Mucosa of descending colon (tissue), 3 donors: ENCODE data around the gene DIO1. TPM values are rescaled to one million over a fixed set of nuclear protein-coding genes. Genes with fewer than 3 reads are reported as not detected.
A peak's percentile ranks its signal among the peaks of the same experiment; 100 is the strongest.

Experiments
- ATAC-seq: fragments of 200-7000 bp; cut with Tn5 transposase; one replicate; pipeline ENCODE4 v1.9.1; 2020; ENCODE audit warnings: mild to moderate bottlenecking, moderate library complexity
- DNase-seq, 3 donors: peaks; one replicate each; pipeline ENCODE4 v3.0.0-alpha.2; 2020
- H3K36me3 ChIP-seq: fragments of 200-600 bp; one replicate; pipeline ENCODE4 v1.8.0; 2021; ENCODE audit warnings: low read depth, mild to moderate bottlenecking
- H3K4me1 ChIP-seq: fragments of 200-600 bp; one replicate; pipeline ENCODE4 v1.8.0; 2021; ENCODE audit warnings: low read depth, mild to moderate bottlenecking
- H3K4me3 ChIP-seq: fragments of 200-600 bp; one replicate; pipeline ENCODE4 v1.8.0; 2021; ENCODE audit warnings: mild to moderate bottlenecking
- H3K9me3 ChIP-seq: fragments of 200-600 bp; one replicate; pipeline ENCODE4 v1.8.0; 2021; ENCODE audit warnings: mild to moderate bottlenecking
- intact Hi-C, 2 donors: fragments of 100-400 bp; cut with DNase I in 1 of 2; cut with micrococcal nuclease in 1 of 2; formaldehyde crosslinking; loops; one replicate each; pipeline versions ENCODE4 v1.11.0 to v1.11.1; 2022; cut with DNase I, micrococcal nuclease
- total RNA-seq, 3 donors: library from RNA; stranded (reverse); fragmentation: NEBNext Ultra II Directional in 2 of 3; extraction: Animal tissue kit (Norgen Biotek cat#: 25700) in 2 of 3; gene quantifications; one replicate each; pipeline versions ENCODE4 v1.2.1 to v1.2.4, GENCODE V29; 2021 to 2023
- TF ChIP-seq, protein P1 (sequence below): fragments of 200-600 bp; IDR thresholded peaks from one replicate; pipeline ENCODE4 v1.8.0; 2022; ENCODE audit warnings: antibody characterized with exemption, mild to moderate bottlenecking
- donor health status: DM: no; HTN: no; CAD: no; lungs with moderate emphysema.
- donor health status: DM: no; HTN: no; CAD: no.
- donor health status: DM: no; HTN: yes; CAD: no.

DIO1 gene
- total RNA-seq, 3 donors from 2014 or later: not detected

DNA sequence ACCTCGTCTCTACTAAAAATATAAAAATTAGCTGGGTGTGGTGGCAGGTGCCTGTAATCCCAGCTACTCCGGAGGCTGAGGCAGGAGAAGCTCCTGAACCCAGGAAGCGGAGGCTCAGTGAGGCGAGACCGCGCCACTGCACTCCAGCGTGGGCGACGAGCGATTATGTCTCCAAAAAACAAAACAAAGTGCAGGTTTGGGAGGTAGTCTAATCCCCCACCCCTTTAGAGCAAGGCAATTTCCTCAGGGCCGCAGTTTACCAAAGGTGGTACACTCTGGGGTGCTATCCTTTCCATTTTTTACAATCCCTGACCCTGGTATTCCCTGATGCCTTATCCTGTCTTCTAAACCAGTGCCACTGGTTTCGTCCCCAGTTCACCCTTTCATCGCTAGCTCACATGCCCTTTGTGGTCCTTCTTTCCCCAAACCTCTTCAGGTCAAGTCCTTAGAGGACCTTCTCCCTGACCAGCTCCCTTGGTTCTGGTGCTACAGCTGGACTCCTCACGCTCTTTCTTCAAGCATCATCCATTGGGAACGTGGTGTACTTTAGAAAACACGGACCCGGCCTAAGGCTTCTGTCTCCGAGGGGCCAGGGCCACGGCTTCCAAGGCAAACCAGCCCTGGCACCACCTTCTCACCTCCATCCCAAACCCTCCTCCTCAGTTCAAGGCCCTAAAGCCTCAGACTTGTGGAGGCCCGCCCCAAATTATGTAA lies 50.6 kb downstream of the DIO1 start:
- DNase-seq (peak in 1 of 3 donors; percentile 34), ATAC-seq (no peak)
- Histone ChIP-seq H3K4me3 (peak overlapping the region; percentile 47), H3K4me1 (peaks cover 22% of the 10 kb centered on the region), H3K36me3 (no peaks in the 10 kb centered on the region), H3K9me3 (no peaks in the 10 kb centered on the region)
- intact Hi-C loops: loop anchor here in 1 of 2 donors (10.0 kb wide), 1 partner anchor 50 kb away; the partner anchor contains the start of gene DIO1
- TF ChIP-seq, protein P1, sequence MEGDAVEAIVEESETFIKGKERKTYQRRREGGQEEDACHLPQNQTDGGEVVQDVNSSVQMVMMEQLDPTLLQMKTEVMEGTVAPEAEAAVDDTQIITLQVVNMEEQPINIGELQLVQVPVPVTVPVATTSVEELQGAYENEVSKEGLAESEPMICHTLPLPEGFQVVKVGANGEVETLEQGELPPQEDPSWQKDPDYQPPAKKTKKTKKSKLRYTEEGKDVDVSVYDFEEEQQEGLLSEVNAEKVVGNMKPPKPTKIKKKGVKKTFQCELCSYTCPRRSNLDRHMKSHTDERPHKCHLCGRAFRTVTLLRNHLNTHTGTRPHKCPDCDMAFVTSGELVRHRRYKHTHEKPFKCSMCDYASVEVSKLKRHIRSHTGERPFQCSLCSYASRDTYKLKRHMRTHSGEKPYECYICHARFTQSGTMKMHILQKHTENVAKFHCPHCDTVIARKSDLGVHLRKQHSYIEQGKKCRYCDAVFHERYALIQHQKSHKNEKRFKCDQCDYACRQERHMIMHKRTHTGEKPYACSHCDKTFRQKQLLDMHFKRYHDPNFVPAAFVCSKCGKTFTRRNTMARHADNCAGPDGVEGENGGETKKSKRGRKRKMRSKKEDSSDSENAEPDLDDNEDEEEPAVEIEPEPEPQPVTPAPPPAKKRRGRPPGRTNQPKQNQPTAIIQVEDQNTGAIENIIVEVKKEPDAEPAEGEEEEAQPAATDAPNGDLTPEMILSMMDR: no peak

DNA sequence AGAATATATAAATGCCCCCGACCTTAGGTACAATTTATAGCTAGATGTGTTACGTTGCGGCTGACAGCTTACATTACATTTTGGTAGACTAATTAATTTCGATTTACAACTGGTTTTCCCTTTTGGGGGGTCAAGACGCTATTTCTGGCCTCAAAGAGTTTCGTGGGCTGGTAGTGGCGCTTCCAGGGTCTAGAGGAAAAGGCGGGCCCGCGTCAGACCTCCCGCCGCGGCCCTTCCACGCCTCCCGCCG lies 51.1 kb downstream of the DIO1 start:
- DNase-seq (no peak), ATAC-seq (no peak)
- Histone ChIP-seq H3K9me3 (no peaks in the 10 kb centered on the region), H3K36me3 (no peaks in the 10 kb centered on the region), H3K4me3 (peak overlapping the region; percentile 47), H3K4me1 (peaks cover 22% of the 10 kb centered on the region)
- TF ChIP-seq, protein P1: no peak
- intact Hi-C loops: loop anchor here in 1 of 2 donors (10.0 kb wide), 1 partner anchor 50 kb away; the partner anchor contains the start of gene DIO1

DNA sequence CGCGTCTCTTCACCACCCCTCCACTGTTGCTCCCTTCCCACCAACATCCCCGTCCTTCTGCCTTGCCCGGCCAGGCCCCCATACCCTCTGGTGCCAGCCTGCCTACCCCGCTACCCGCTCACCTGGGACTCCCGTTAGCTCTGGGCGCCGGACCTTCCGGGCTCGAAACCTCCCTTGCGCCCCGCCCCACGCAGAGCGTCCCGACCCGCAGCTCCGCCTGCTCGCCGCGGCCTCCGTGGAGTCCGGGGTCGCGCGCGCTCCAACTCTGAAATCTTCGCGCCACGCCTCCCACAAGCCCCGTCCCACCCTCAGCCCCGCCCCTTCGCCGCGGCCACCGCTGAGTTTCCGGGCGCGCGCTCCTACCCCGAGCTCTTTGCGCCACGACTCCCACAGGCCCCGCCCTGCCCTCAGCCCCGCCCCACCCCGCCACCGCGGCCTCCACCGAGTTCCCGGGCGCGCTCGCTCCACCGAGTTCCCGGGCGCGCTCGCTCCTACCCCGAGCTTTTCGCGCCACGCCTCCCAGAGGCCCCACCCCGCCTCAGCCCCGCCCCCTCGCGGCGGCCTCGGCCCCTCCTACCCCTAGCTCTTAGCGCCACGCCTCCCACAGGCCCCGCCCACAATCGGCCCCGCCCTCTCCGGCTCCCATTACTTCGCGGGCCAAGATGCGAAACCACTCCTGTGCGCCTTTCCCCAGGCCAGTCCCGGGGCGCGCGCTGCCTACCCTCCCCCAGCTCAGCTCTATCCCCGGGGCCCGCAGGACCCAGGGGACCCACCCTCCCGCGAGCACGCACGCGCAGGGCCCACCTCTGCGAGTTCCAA lies 51.7 kb downstream of the DIO1 start, which contains the start of gene IFT25:
IFT25 (minus strand) TSS at position 267 of the 819 bp plus-strand sequence. CDS start 5,617 bp downstream, outside the sequence.
- TF ChIP-seq, protein P1: no peak
- DNase-seq (peak; percentile 98 to 99 (median 99)), ATAC-seq (peak; percentile 94)
- Histone ChIP-seq H3K4me3 (peak within 1 kb of the TSS; percentile 47), H3K36me3 (no peaks in the 10 kb centered on the region), H3K4me1 (peaks cover 22% of the 10 kb centered on the region), H3K9me3 (no peaks in the 10 kb centered on the region)
- intact Hi-C loops: loop anchor here in 1 of 2 donors (10.0 kb wide), 1 partner anchor 51 kb away; the partner anchor contains the start of gene DIO1

DNA sequence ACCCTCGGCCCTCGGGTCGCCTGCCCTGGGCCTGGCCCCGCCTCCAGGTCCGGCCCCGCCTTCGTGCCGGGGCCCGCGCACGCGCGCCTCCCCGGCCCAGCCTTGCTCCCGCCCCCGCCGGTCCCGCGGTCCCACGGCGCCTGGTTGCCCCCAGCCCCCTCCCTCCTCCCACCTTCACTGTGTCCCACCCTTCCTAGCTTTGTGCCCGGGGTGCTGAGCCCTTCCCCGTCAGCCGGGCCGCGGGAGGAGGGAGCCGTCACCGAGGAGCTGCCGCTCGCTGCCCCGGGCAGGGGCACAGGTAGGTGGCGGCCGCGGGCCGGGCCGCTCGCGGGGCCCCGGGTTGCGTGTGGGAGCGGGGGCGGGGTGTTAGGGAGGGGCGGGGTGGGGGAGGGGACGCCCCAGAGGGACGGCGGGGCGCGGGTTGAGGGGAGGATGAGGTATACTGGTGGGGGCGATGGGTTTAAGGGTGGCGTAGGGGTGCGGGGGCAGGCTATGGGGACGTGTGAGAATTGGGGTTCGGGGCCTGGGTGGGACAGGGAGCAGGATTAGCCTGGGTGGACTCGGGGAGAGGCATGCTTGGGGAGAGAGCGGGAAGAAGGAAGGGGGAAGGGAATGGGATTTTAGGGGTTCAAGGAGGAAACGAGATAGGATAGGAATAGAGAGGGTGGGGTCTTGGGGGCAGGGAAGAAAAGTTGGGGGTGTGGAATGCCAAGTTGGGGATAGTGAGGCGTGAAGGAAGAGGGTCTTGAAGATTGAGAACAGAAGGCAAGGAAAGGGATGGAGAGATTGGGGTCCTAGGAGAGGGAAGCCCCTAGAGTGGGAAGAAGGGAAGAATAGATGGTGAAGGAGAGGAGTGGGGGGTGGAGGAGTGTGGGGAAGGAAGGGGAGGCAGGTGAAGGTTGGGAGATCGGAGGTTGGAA lies 52.5 kb downstream of the DIO1 start, which contains the start of gene LRRC42:
LRRC42 (plus strand) TSS at position 99 of the 920 bp plus-strand sequence. CDS start 5,650 bp downstream, outside the sequence.
- peaks cover 22% of the 10 kb centered on the region for H3K4me1 ChIP-seq
- intact Hi-C loops: loop anchor here in 1 of 2 donors (10.0 kb wide), 1 partner anchor 52 kb away; the partner anchor contains the start of gene DIO1
- DNase-seq (no peak), ATAC-seq (peak; percentile 86)
- no peaks in the 10 kb centered on the region for H3K9me3 ChIP-seq
- TF ChIP-seq, protein P1: no peak
- H3K4me3 ChIP-seq: peak within 1 kb of the TSS; percentile 47
- no peaks in the 10 kb centered on the region for H3K36me3 ChIP-seq
